ENCODE data around the gene WDR62.

Gene WDR62

DNA sequence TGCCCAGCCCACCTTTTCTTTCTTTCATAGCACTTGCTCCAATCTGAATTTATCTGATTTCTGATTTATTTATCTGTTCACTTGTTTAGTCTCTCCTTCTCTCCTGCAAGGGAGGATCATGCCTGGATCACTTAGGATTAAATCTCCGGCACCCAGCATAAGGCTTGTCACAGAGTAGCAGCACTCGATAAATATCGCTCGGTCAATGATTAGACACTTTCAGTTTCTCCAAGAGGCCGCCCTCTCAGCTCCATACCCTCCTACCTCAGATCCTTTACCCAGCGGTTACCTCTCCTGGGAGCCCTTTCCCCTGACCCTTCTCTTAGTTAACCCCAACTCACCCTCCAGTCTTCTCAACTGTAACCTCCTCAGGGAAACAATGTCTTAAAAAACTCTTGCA, 23.4 kb upstream of the WDR62 start:
- no peak for TF ChIP-seq ZSCAN23 (tag by site-specific recombination; IDR thresholded peaks at IDR 0.05)
- TF ChIP-seq ZNF146 (tag by site-specific recombination; IDR thresholded peaks at IDR 0.05), result no peak
- TF ChIP-seq ZNF202 (tag by site-specific recombination; IDR thresholded peaks at IDR 0.05; ENCODE audit: borderline replicate concordance), result no peak
- no peak for TF ChIP-seq ZNF423 (tag by site-specific recombination; IDR thresholded peaks at IDR 0.05)
- no peak for TF ChIP-seq ZNF792 (tag by site-specific recombination; IDR thresholded peaks at IDR 0.05)
- no peak for TF ChIP-seq ZNF555 (tag by site-specific recombination; conservative IDR thresholded peaks at IDR 0.05)
- no peak for TF ChIP-seq ZNF221 (tag by site-specific recombination; IDR thresholded peaks at IDR 0.05; ENCODE audit: borderline replicate concordance)
- TF ChIP-seq, protein P1, sequence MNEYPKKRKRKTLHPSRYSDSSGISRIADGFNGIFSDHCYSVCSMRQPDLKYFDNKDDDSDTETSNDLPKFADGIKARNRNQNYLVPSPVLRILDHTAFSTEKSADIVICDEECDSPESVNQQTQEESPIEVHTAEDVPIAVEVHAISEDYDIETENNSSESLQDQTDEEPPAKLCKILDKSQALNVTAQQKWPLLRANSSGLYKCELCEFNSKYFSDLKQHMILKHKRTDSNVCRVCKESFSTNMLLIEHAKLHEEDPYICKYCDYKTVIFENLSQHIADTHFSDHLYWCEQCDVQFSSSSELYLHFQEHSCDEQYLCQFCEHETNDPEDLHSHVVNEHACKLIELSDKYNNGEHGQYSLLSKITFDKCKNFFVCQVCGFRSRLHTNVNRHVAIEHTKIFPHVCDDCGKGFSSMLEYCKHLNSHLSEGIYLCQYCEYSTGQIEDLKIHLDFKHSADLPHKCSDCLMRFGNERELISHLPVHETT (tag by site-specific recombination; IDR thresholded peaks at IDR 0.05), result no peak
- no peak for TF ChIP-seq ZNF16 (tag by site-specific recombination; IDR thresholded peaks at IDR 0.05; ENCODE audit: low read depth)
- TF ChIP-seq ZNF677 (tag by site-specific recombination; IDR thresholded peaks at IDR 0.05), result no peak
- no peak for TF ChIP-seq ZBTB8A (tag by site-specific recombination; IDR thresholded peaks at IDR 0.05)
- TF ChIP-seq, protein P2, sequence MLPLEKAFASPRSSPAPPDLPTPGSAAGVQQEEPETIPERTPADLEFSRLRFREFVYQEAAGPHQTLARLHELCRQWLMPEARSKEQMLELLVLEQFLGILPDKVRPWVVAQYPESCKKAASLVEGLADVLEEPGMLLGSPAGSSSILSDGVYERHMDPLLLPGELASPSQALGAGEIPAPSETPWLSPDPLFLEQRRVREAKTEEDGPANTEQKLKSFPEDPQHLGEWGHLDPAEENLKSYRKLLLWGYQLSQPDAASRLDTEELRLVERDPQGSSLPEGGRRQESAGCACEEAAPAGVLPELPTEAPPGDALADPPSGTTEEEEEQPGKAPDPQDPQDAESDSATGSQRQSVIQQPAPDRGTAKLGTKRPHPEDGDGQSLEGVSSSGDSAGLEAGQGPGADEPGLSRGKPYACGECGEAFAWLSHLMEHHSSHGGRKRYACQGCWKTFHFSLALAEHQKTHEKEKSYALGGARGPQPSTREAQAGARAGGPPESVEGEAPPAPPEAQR (tag by site-specific recombination; IDR thresholded peaks at IDR 0.05), result no peak
- Histone ChIP-seq H3K27ac (ENCODE audit: extremely low read depth, low read depth, low read length) (no peak overlapping the region), H3K4me1 (ENCODE audit: control insufficient read depth, insufficient read depth, low read length) (peaks cover 6% of the 10 kb centered on the region; the same call in 1 of the 2 replicates), H3K36me3 (ENCODE audit: control insufficient read depth in 2 of 2, insufficient read depth in 1 of 2, low read length in 2 of 2) (peaks cover 36 to 80% of the 10 kb centered on the region in 2 experiments), H3K9me3 (ENCODE audit: control insufficient read depth, insufficient read depth, low read depth, low read length) (no peaks in the 10 kb centered on the region), H3K4me3 (ENCODE audit: low read depth, low read length) (no peak overlapping the region)
- ChIA-PET POLR2A (interaction anchor here (0.6 to 3.8 kb wide), 3 partner anchors 17 to 34 kb away, joined by 3 to 13 read pairs (median 5); partner anchors contain the start of gene ALKBH6), CTCF (interaction anchor here (1.1 kb wide), 1 partner anchor 24 kb away, joined by 3 read pairs; the partner anchor contains the start of gene WDR62)

DNA sequence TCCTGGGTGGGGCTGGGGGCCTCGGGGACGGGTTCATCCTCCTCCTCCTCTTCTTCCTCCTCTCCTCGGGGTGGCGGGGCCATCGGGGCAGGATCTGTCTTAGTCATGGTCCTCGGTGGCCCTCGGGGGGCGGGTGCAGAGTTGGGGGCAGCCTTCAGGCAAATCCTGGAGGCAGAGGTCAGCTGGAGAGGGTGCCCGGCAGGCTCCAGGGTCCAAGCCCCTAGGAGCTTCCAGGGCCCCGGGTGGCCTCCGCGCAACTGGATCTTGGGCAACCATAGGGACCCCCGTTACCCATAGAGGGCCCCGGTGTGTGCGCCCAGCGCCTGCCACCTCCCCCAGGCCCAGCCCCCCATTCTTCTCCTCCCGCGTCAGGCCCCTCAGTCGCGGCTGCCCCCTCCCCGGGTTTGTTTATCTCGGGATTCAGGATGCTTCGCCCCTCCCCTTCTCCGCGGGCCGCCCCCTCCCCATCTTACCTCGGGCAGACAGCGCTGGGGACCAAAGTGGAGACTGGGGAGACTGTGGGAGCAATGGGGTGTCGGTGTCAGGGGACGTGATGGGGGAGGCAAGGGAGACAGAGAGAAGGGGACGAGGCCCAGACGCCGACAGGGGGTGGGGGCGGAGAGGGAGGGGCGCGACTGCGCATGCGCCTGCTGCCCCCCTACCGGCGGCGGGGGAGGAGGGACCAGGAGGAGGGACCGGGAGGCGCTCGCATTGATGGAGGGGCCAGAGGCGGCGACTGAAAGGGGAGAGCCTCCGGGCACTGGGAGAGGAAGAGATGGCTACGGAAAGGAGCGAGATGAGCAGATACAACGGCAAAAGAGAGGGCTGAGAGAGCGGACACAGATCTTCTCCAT, 22.2 kb upstream of the WDR62 start, which contains the start of gene CLIP3:
CLIP3 (minus strand) TSS at position 623 of the 854 bp plus-strand sequence; CDS start at position 107, 516 bp downstream.
- peak within 1 kb of the TSS; percentile 35 for H3K4me3 ChIP-seq (ENCODE audit: low read depth, low read length)

DNA sequence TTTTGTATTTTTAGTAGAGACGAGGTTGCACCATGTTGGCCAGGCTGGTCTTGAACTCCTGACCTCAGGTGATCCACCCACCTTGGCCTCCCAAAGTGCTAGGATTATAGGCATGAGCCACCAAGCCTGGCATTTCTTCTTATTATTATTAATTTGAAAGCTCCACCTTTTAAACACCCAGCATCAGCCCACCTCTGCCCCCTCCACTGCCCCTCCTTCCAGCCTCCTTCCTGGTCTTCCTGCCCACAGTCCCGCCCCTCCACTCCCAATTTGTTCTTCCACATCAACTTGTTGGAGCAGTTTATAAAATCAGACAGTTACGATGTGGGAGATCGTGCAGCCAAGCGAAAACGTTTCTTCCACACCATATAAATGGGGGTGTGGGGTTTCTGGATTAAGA, 14.2 kb upstream of the WDR62 start:
- Histone ChIP-seq H3K9me3 (ENCODE audit: control insufficient read depth, insufficient read depth, low read depth, low read length) (no peaks in the 10 kb centered on the region; the same call in 1 of the 2 replicates), H3K36me3 (ENCODE audit: control insufficient read depth in 2 of 2, insufficient read depth in 1 of 2, low read length in 2 of 2) (peaks cover 6 to 82% of the 10 kb centered on the region in 2 experiments), H3K4me3 (ENCODE audit: low read depth, low read length) (no peak overlapping the region), H3K27ac (ENCODE audit: extremely low read depth, low read depth, low read length) (no peak overlapping the region), H3K4me1 (ENCODE audit: control insufficient read depth, insufficient read depth, low read length) (peaks cover 2% of the 10 kb centered on the region; the same call in 1 of the 2 replicates)
- ChIA-PET CTCF (no interaction called here), POLR2A (no interaction called here)
- TF ChIP-seq ZFP41 (tag by site-specific recombination; IDR thresholded peaks at IDR 0.05; ENCODE audit: borderline replicate concordance) (no peak), ZFHX2 (tag by site-specific recombination; conservative IDR thresholded peaks at IDR 0.05) (peak; percentile 57), MEIS1 (CRISPR knock-in tag; IDR thresholded peaks at IDR 0.05; ENCODE audit: borderline replicate concordance) (no peak), EGR2 (tag by site-specific recombination; IDR thresholded peaks at IDR 0.05; ENCODE audit: low read depth) (peak; percentile 91), ZBTB7A (tag by site-specific recombination; IDR thresholded peaks at IDR 0.05; ENCODE audit: low read depth) (no peak)

More for the DNA sequence above, 22.2 kb upstream of the WDR62 start, which contains the start of gene CLIP3:
- peaks cover 24 to 88% of the 10 kb centered on the region in 2 experiments for H3K36me3 ChIP-seq (ENCODE audit: control insufficient read depth in 2 of 2, insufficient read depth in 1 of 2, low read length in 2 of 2)
- ChIA-PET CTCF (no interaction called here), POLR2A (interaction anchor here (0.5 kb wide), 1 partner anchor 408 kb away, joined by 3 read pairs; no protein-coding TSS in a partner anchor)
- peaks cover 6% of the 10 kb centered on the region; the same call in 1 of the 2 replicates for H3K4me1 ChIP-seq (ENCODE audit: control insufficient read depth, insufficient read depth, low read length)
- no peaks in the 10 kb centered on the region for H3K9me3 ChIP-seq (ENCODE audit: control insufficient read depth, insufficient read depth, low read depth, low read length)
- peak within 1 kb of the TSS; percentile 9; the same call in 1 of the 2 replicates for H3K27ac ChIP-seq (ENCODE audit: extremely low read depth, low read depth, low read length)
- TF ChIP-seq ZNF596 (tag by site-specific recombination; IDR thresholded peaks at IDR 0.05), result 0 out of 2 replicates have a peak, but pooled peaks have one; percentile 33
- TF ChIP-seq ZNF2 (tag by site-specific recombination; IDR thresholded peaks at IDR 0.05), result no peak
- no peak for TF ChIP-seq ZBTB21 (tag by site-specific recombination; IDR thresholded peaks at IDR 0.05)
- TF ChIP-seq IKZF3 (tag by site-specific recombination; IDR thresholded peaks at IDR 0.05), result no peak
- TF ChIP-seq SCRT2 (tag by site-specific recombination; IDR thresholded peaks at IDR 0.05), result no peak
- no peak for TF ChIP-seq ZNF558 (tag by site-specific recombination; IDR thresholded peaks at IDR 0.05)
- TF ChIP-seq, protein P3, sequence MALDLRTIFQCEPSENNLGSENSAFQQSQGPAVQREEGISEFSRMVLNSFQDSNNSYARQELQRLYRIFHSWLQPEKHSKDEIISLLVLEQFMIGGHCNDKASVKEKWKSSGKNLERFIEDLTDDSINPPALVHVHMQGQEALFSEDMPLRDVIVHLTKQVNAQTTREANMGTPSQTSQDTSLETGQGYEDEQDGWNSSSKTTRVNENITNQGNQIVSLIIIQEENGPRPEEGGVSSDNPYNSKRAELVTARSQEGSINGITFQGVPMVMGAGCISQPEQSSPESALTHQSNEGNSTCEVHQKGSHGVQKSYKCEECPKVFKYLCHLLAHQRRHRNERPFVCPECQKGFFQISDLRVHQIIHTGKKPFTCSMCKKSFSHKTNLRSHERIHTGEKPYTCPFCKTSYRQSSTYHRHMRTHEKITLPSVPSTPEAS (tag by site-specific recombination; IDR thresholded peaks at IDR 0.05), result no peak
- no peak for TF ChIP-seq ZNF670 (tag by site-specific recombination; IDR thresholded peaks at IDR 0.05; ENCODE audit: low read depth)

All from HEK293 (cell line).